HepG2 (cell line): ENCODE results near the gene DHRS4L2. TPM values are rescaled to one million over a fixed set of nuclear protein-coding genes. Genes with fewer than 3 reads are reported as not detected.

Experiments used
- ATAC-seq: fragments of 200-7000 bp; cut with Tn5 transposase; 3 replicates; pipeline ENCODE4 v1.9.1; 2020; ENCODE audit warnings: mild to moderate bottlenecking, moderate library complexity
- BruUV-seq: library from RNA; stranded (reverse); fragments of 400-500 nt; replicated peaks from 2 replicates; lab custom pipeline; 2021; lab: Mats Ljungman, UMichigan
- CTCF ChIA-PET: fragments of 300-600 bp; formaldehyde crosslinking; extraction: SDS; loops from one replicate; lab custom pipeline; 2021; ENCODE audit warnings: low total read pairs, inconsistent platforms, low intra/inter-chr PET ratio; lab: Yijun Ruan, JAX
- POLR2A ChIA-PET: fragments of 350-600 bp; sonication (Branson Sonifier 250); formaldehyde crosslinking; loops from one replicate; lab custom pipeline; 2020; ENCODE audit warnings: antibody characterized with exemption, inconsistent platforms; lab: Yijun Ruan, JAX
- DNase-seq: peaks from one replicate; pipeline ENCODE4 v3.0.0-alpha.2; 2015; ENCODE audit warnings: low spot score
- FAIRE-seq: peaks from 3 replicates; lab custom pipeline; 2011; peaks lifted over from hg19 to GRCh38; lab: Jason Lieb, UNC
- H2AFZ ChIP-seq: one replicate; pipeline ENCODE4 v1.6.1; 2011; ENCODE audit warnings: low read length, inconsistent platforms
- H3K27ac ChIP-seq: fragments of 300-600 bp; 3 replicates; pipeline ENCODE4 v1.8.0; 2011; ENCODE audit warnings: mixed run types, mild to moderate bottlenecking, mixed read lengths, low read length, inconsistent platforms; ENCODE audit not compliant: insufficient read depth; ENCODE audit errors: extremely low read length
- H3K27me3 ChIP-seq, 2 experiments: fragments of 200-600 bp in 1 of 2; 2 replicates in 1 of 2; 3 replicates in 1 of 2; pipeline versions ENCODE4 v1.6.0 to v1.8.0; 2011; ENCODE audit warnings: low read length in 2 of 2, mild to moderate bottlenecking in 2 of 2, moderate library complexity in 2 of 2, inconsistent platforms in 1 of 2; ENCODE audit not compliant: insufficient read depth in 2 of 2, control insufficient read depth in 1 of 2
- H3K36me3 ChIP-seq, 2 experiments: fragments of 200-600 bp in 1 of 2; replicated peaks in 1 of 2; 2 replicates in 1 of 2; 3 replicates in 1 of 2; pipeline versions ENCODE4 v1.5.1 to v1.8.0; 2011; ENCODE audit warnings: low read length in 2 of 2, inconsistent platforms in 1 of 2; ENCODE audit not compliant: insufficient read depth in 2 of 2, control insufficient read depth in 1 of 2
- H3K4me1 ChIP-seq: 2 replicates; pipeline ENCODE4 v1.5.1; 2012; ENCODE audit warnings: low read length, inconsistent platforms; ENCODE audit not compliant: insufficient read depth
- H3K4me2 ChIP-seq: 2 replicates; pipeline ENCODE4 v1.6.0; 2011; ENCODE audit warnings: low read depth, low read length, inconsistent platforms
- H3K4me3 ChIP-seq, 3 experiments: fragments of 200-600 bp in 1 of 3; sonication (generic), shearing (Covaris generic) in 1 of 3; replicated peaks in 1 of 3; 2 replicates each; pipeline ENCODE4 v1.5.1; 2011 to 2016; ENCODE audit warnings: low read length in 3 of 3, inconsistent platforms in 2 of 3, low read depth in 2 of 3, mild to moderate bottlenecking in 2 of 3, control low read depth in 1 of 3, mixed read lengths in 1 of 3; ENCODE audit not compliant: insufficient read depth in 1 of 3
- H3K79me2 ChIP-seq: one replicate; pipeline ENCODE4 v1.6.1; 2011; ENCODE audit warnings: low read length, inconsistent platforms; ENCODE audit not compliant: insufficient read depth
- H3K9ac ChIP-seq: 2 replicates; pipeline ENCODE4 v1.6.0; 2011; ENCODE audit warnings: mild to moderate bottlenecking, low read depth, low read length, inconsistent platforms; ENCODE audit not compliant: insufficient read depth
- H3K9me3 ChIP-seq: 2 replicates; pipeline ENCODE4 v1.5.1; 2012; ENCODE audit warnings: mild to moderate bottlenecking, low read length
- H4K20me1 ChIP-seq: 2 replicates; pipeline ENCODE4 v1.6.0; 2011; ENCODE audit warnings: inconsistent platforms, mild to moderate bottlenecking, low read length, moderate library complexity; ENCODE audit not compliant: insufficient read depth
- BORCS8-MEF2B ChIP-seq: sonication (generic); formaldehyde crosslinking; IDR thresholded peaks from 2 replicates; pipeline ENCODE4 v1.8.0; 2022; ENCODE audit warnings: mild to moderate bottlenecking, missing genetic modification reagents
- CEBPG ChIP-seq: IDR thresholded peaks from 2 replicates; pipeline ENCODE4 v1.6.1; 2016
- EP300 ChIP-seq, 3 experiments: sonication (generic) in 1 of 3; formaldehyde crosslinking in 1 of 3; IDR thresholded peaks; 2 replicates each; pipeline versions ENCODE4 v1.5.1 to v1.6.1; 2011 to 2020; ENCODE audit warnings: low read depth in 2 of 3, low read length in 2 of 3, borderline replicate concordance in 1 of 3, improper control_type of control experiment in 1 of 3, mild to moderate bottlenecking in 1 of 3, missing genetic modification reagents in 1 of 3, moderate library complexity in 1 of 3
- GFI1 ChIP-seq: sonication (generic); formaldehyde crosslinking; IDR thresholded peaks from 2 replicates; pipeline ENCODE4 v1.5.0; 2020; ENCODE audit warnings: missing genetic modification reagents, mild to moderate bottlenecking, borderline replicate concordance
- GLMP ChIP-seq: sonication (generic); formaldehyde crosslinking; IDR thresholded peaks from 2 replicates; pipeline ENCODE4 v1.9.0; 2021; ENCODE audit warnings: missing genetic modification reagents, mild to moderate bottlenecking, borderline replicate concordance
- KDM2A ChIP-seq: sonication (generic); formaldehyde crosslinking; IDR thresholded peaks from 2 replicates; pipeline ENCODE4 v1.4.0; 2020; ENCODE audit warnings: low read depth, missing genetic modification reagents, borderline replicate concordance
- KDM5A ChIP-seq: fragments of 200-600 bp; sonication (generic); IDR thresholded peaks from 2 replicates; pipeline ENCODE4 v1.7.0; 2018; ENCODE audit warnings: antibody characterized with exemption, mild to moderate bottlenecking, low read length, borderline replicate concordance
- NFATC3 ChIP-seq: sonication (generic); formaldehyde crosslinking; IDR thresholded peaks from 2 replicates; pipeline ENCODE4 v1.5.1; 2020; ENCODE audit warnings: mild to moderate bottlenecking, missing genetic modification reagents
- PATZ1 ChIP-seq: sonication (generic); formaldehyde crosslinking; IDR thresholded peaks from 2 replicates; pipeline ENCODE4 v1.4.0; 2020; ENCODE audit warnings: missing genetic modification reagents
- SALL1 ChIP-seq: sonication (generic); formaldehyde crosslinking; IDR thresholded peaks from 2 replicates; pipeline ENCODE4 v1.8.0; 2022; ENCODE audit warnings: mild to moderate bottlenecking, missing genetic modification reagents
- TFAP4 ChIP-seq: sonication (generic); IDR thresholded peaks from 2 replicates; pipeline ENCODE4 v1.6.1; 2016; ENCODE audit warnings: low read depth, borderline replicate concordance
- ZNF3 ChIP-seq: IDR thresholded peaks from 2 replicates; pipeline ENCODE4 v1.7.0; 2017; ENCODE audit warnings: inconsistent platforms
- ZNF879 ChIP-seq: sonication (generic); formaldehyde crosslinking; IDR thresholded peaks from 2 replicates; pipeline ENCODE4 v1.8.1; 2023; ENCODE audit warnings: missing genetic modification reagents
- WGBS: methylation state at CpG from one replicate; pipeline ENCODE4 v1.1.6; 2017; ENCODE audit warnings: low lambda C conversion rate; 5-methylcytosine and 5-hydroxymethylcytosine counted together
- in situ Hi-C: cut with HindIII; loops from 2 replicates; pipeline ENCODE4 v1.10.0; 2017; ENCODE audit warnings: low pct_unique_long_range_greater_than_20kb; ENCODE audit not compliant: extremely low pct_ligation_motif_present
- intact Hi-C: fragments of 100-400 bp; cut with micrococcal nuclease; formaldehyde crosslinking; loops from one replicate; pipeline ENCODE4 v1.10.0; 2022; ENCODE audit not compliant: unreplicated experiment
- polyA plus RNA-seq, 8 experiments: library from polyadenylated mRNA; depleted of rRNA in 3 of 8; stranded (reverse) in 7 of 8; unstranded in 1 of 8; fragments of >200 nt; fragmentation: Illumina TruSeq in 4 of 8; extraction: Trizol in 4 of 8; gene quantifications; 2 replicates each; pipeline versions ENCODE4 v1.2.1 to v1.2.3, GENCODE V29; 2011 to 2016; ENCODE audit warnings: low read depth in 4 of 8, missing spikeins in 1 of 8, mixed read lengths in 1 of 8; ENCODE audit not compliant: insufficient read depth in 1 of 8
- total RNA-seq, 5 experiments: library from RNA; depleted of rRNA; stranded (reverse); fragments of >200 nt; fragmentation: Illumina TruSeq; extraction: Trizol; gene quantifications; 2 replicates each; pipeline ENCODE4 v1.2.3, GENCODE V29; 2016; ENCODE audit warnings: low read depth in 1 of 5
- TF ChIP-seq, protein P1 (sequence below): sonication (generic); formaldehyde crosslinking; IDR thresholded peaks from 2 replicates; pipeline ENCODE4 v1.5.1; 2020; ENCODE audit warnings: mild to moderate bottlenecking, missing genetic modification reagents, moderate library complexity

DHRS4L2 gene
- total and polyA plus RNA-seq, 2 of the 13 experiments (the other 11 are each of a cell fraction or from before 2014, with no cell fraction given): 24.7 to 38.2 TPM

GRCh38 chr14:23951590-23952201 is 37.0 kb upstream of the DHRS4L2 start:
- peak; percentile 69 for ATAC-seq
- Histone ChIP-seq H3K9ac (peak overlapping the region; percentile 5; the same call in 1 of the 2 replicates), H3K79me2 (peaks cover 5% of the 10 kb centered on the region), H3K27ac (no peak overlapping the region), H2AFZ (no peak overlapping the region), H3K4me3 (peak overlapping the region in 1 of 3 experiments; percentile 41; a peak in 2 of 6 replicates), H4K20me1 (no peaks in the 10 kb centered on the region), H3K9me3 (no peaks in the 10 kb centered on the region), H3K27me3 (no peaks in the 10 kb centered on the region), H3K4me2 (peak overlapping the region; percentile 97), H3K36me3 (no peaks in the 10 kb centered on the region), H3K4me1 (peaks cover 27% of the 10 kb centered on the region)
- no TSS peak for BruUV-seq
- POLR2A ChIA-PET: interaction anchor here (0.6 to 3.1 kb wide), 4 partner anchors 142 to 318 kb away, joined by 3 to 17 read pairs (median 4); partner anchors contain the start of genes DHRS2 and PCK2
- CTCF ChIA-PET: interaction anchor here (0.6 to 1.2 kb wide), 2 partner anchors 22 to 488 kb away, joined by 4 to 6 read pairs; no protein-coding TSS in a partner anchor
- 22% methylated on average over 8 of the region's 8 CpGs for WGBS
- DNase-seq: peak; percentile 89
- in situ Hi-C loops: no loop called here
- FAIRE-seq: no peak
- intact Hi-C loops: loop anchor here (5.0 kb wide), 1 partner anchor 69 kb away; no protein-coding TSS in a partner anchor
- TF ChIP-seq GLMP (CRISPR knock-in tag) (no peak), ZNF879 (CRISPR knock-in tag) (0 out of 2 replicates have a peak, but pooled peaks have one; percentile 37), SALL1 (CRISPR knock-in tag) (peak; percentile 71), TFAP4 (peak; percentile 64; the same call in 1 of the 2 replicates), PATZ1 (CRISPR knock-in tag) (peak; percentile 52), ZNF3 (CRISPR knock-in tag) (no peak), KDM5A (no peak), CEBPG (CRISPR knock-in tag) (no peak), NFATC3 (CRISPR knock-in tag) (peak; percentile 62; the same call in 1 of the 2 replicates), BORCS8-MEF2B (peak; percentile 80; the same call in 1 of the 2 replicates), KDM2A (CRISPR knock-in tag) (0 out of 2 replicates have a peak, but pooled peaks have one; percentile 36), GFI1 (CRISPR knock-in tag) (peak; percentile 43; the same call in 1 of the 2 replicates), EP300 (IDR thresholded peaks at IDR 0.05; ENCODE audit: low read depth in 2 of 2, low read length in 2 of 2) (peak in 1 of 2 experiments; percentile 37; a peak in 1 of 4 replicates), EP300 (CRISPR knock-in tag; IDR thresholded peaks at IDR 0.05; ENCODE audit: borderline replicate concordance) (no peak)
- TF ChIP-seq, protein P1, sequence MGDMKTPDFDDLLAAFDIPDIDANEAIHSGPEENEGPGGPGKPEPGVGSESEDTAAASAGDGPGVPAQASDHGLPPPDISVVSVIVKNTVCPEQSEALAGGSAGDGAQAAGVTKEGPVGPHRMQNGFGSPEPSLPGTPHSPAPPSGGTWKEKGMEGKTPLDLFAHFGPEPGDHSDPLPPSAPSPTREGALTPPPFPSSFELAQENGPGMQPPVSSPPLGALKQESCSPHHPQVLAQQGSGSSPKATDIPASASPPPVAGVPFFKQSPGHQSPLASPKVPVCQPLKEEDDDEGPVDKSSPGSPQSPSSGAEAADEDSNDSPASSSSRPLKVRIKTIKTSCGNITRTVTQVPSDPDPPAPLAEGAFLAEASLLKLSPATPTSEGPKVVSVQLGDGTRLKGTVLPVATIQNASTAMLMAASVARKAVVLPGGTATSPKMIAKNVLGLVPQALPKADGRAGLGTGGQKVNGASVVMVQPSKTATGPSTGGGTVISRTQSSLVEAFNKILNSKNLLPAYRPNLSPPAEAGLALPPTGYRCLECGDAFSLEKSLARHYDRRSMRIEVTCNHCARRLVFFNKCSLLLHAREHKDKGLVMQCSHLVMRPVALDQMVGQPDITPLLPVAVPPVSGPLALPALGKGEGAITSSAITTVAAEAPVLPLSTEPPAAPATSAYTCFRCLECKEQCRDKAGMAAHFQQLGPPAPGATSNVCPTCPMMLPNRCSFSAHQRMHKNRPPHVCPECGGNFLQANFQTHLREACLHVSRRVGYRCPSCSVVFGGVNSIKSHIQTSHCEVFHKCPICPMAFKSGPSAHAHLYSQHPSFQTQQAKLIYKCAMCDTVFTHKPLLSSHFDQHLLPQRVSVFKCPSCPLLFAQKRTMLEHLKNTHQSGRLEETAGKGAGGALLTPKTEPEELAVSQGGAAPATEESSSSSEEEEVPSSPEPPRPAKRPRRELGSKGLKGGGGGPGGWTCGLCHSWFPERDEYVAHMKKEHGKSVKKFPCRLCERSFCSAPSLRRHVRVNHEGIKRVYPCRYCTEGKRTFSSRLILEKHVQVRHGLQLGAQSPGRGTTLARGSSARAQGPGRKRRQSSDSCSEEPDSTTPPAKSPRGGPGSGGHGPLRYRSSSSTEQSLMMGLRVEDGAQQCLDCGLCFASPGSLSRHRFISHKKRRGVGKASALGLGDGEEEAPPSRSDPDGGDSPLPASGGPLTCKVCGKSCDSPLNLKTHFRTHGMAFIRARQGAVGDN: peak; percentile 74
